HG02970 (cell line): Measurements from ENCODE around the gene LRCH3.
"Not testable (repeated sequence)": the region's sequence is repeated elsewhere in the genome, so short reads cannot be mapped to it uniquely, and the experiment has no call there.

Source experiments
- ATAC-seq: cut with Tn5 transposase; IDR thresholded peaks from one replicate; pipeline ENCODE4 v1.9.1; 2021; ENCODE audit warnings: mild to moderate bottlenecking, moderate library complexity, moderate number of reproducible peaks; ENCODE audit not compliant: unreplicated experiment, low FRiP score

The LRCH3 gene

GRCh38 chr3:197881270-197881969 lies 90.4 kb downstream of the LRCH3 start:
- ATAC-seq: no peak

GRCh38 chr3:197881970-197882338 lies 90.9 kb downstream of the LRCH3 start:
- ATAC-seq: no peak

- no peak for ATAC-seq
These were observed 91.5 kb downstream of the LRCH3 start for GRCh38 chr3:197882586-197882985.

- ATAC-seq: no peak
These were observed 92.5 kb downstream of the LRCH3 start for GRCh38 chr3:197883541-197883940.

GRCh38 chr3:197884330-197884729 lies 93.3 kb downstream of the LRCH3 start:
- ATAC-seq: not testable (repeated sequence)

GRCh38 chr3:197886052-197886451 lies 95.0 kb downstream of the LRCH3 start:
- ATAC-seq: not testable (repeated sequence)

- not testable (repeated sequence) for ATAC-seq
These were observed 96.5 kb downstream of the LRCH3 start for GRCh38 chr3:197887430-197888053.

- no peak for ATAC-seq
These were observed 97.5 kb downstream of the LRCH3 start for GRCh38 chr3:197888511-197888910.

- no peak for ATAC-seq
These were observed 98.3 kb downstream of the LRCH3 start for GRCh38 chr3:197889204-197889930.

- no peak for ATAC-seq
These were observed 99.6 kb downstream of the LRCH3 start for GRCh38 chr3:197890693-197891092.

- ATAC-seq: no peak
These were observed 101.1 kb downstream of the LRCH3 start for GRCh38 chr3:197892162-197892561.

- ATAC-seq: no peak
These were observed 105.4 kb downstream of the LRCH3 start for GRCh38 chr3:197896421-197896820.

GRCh38 chr3:197899833-197900478 lies 108.9 kb downstream of the LRCH3 start:
- ATAC-seq: no peak

GRCh38 chr3:197901626-197902025 lies 110.6 kb downstream of the LRCH3 start:
- no peak for ATAC-seq

GRCh38 chr3:197906023-197906849 lies 115.2 kb downstream of the LRCH3 start:
- ATAC-seq: peak; percentile 66

GRCh38 chr3:197906850-197907187 lies 115.8 kb downstream of the LRCH3 start:
- no peak for ATAC-seq

GRCh38 chr3:197907196-197907595 lies 116.1 kb downstream of the LRCH3 start:
- no peak for ATAC-seq

GRCh38 chr3:197908550-197908949 lies 117.5 kb downstream of the LRCH3 start:
- ATAC-seq: not testable (repeated sequence)

GRCh38 chr3:197908957-197909701 lies 118.1 kb downstream of the LRCH3 start:
- no peak for ATAC-seq
